Panc1 (cell line): ENCODE data around the gene NMB. TPM values are rescaled to one million over a fixed set of nuclear protein-coding genes. Genes with fewer than 3 reads are reported as not detected.
A peak's percentile ranks its signal among the peaks of the same experiment; 100 is the strongest.

Experiments
- ATAC-seq: fragments of 200-7000 bp; cut with Tn5 transposase; 2 replicates; pipeline ENCODE4 v1.9.1; 2020; ENCODE audit warnings: mild to moderate bottlenecking, moderate library complexity
- BruUV-seq: library from RNA; stranded (reverse); fragments of 400-500 nt; replicated peaks from 2 replicates; lab custom pipeline; 2021; lab: Mats Ljungman, UMichigan
- CTCF ChIA-PET: fragments of 300-600 bp; sonication (Branson Sonifier 250); formaldehyde crosslinking; loops from one replicate; lab custom pipeline; 2022; ENCODE audit warnings: antibody characterized with exemption; lab: Charles Lee
- POLR2A ChIA-PET: fragments of 300-600 bp; sonication (Branson Sonifier 250); formaldehyde crosslinking; loops from one replicate; lab custom pipeline; 2022; ENCODE audit warnings: antibody characterized with exemption; lab: Charles Lee
- DNase-seq: peaks from one replicate; pipeline ENCODE4 v3.0.0-alpha.2; 2010; ENCODE audit warnings: low read depth, low spot score
- H3K27ac ChIP-seq: 2 replicates; pipeline ENCODE4 v1.5.1; 2011; ENCODE audit warnings: mild to moderate bottlenecking, low read length, inconsistent platforms
- H3K27me3 ChIP-seq: fragments of 200-500 bp; sonication (Bioruptor generic); 2 replicates; pipeline ENCODE4 v1.6.0; 2014; ENCODE audit warnings: low read length, inconsistent platforms; ENCODE audit not compliant: control insufficient read depth, insufficient read depth
- H3K36me3 ChIP-seq: fragments of 200-500 bp; sonication (Bioruptor generic); 2 replicates; pipeline ENCODE4 v1.5.1; 2014; ENCODE audit warnings: inconsistent platforms, mild to moderate bottlenecking, low read length, moderate library complexity; ENCODE audit not compliant: control insufficient read depth, insufficient read depth
- H3K4me1 ChIP-seq: 2 replicates; pipeline ENCODE4 v1.5.1; 2011; ENCODE audit warnings: inconsistent platforms, mild to moderate bottlenecking, low read length, moderate library complexity; ENCODE audit not compliant: control insufficient read depth, insufficient read depth
- H3K4me3 ChIP-seq, 2 experiments: 2 replicates each; pipeline ENCODE4 v1.5.1; 2011 to 2012; ENCODE audit warnings: low read depth in 2 of 2, low read length in 2 of 2, mild to moderate bottlenecking in 2 of 2, inconsistent platforms in 1 of 2, moderate library complexity in 1 of 2
- H3K9me3 ChIP-seq: fragments of 200-500 bp; sonication (Bioruptor generic); 2 replicates; pipeline ENCODE4 v1.5.1; 2014; ENCODE audit warnings: low read depth, mild to moderate bottlenecking, inconsistent platforms, low read length, moderate library complexity; ENCODE audit not compliant: control insufficient read depth, insufficient read depth
- CTCF ChIP-seq: fragments of 450-650 bp; IDR thresholded peaks from 2 replicates; pipeline ENCODE4 v1.5.1; 2017; ENCODE audit warnings: mild to moderate bottlenecking
- POLR2AphosphoS5 ChIP-seq: IDR thresholded peaks from 2 replicates; pipeline ENCODE4 v1.6.1; 2012; ENCODE audit warnings: mild to moderate bottlenecking, low read depth, low read length, moderate library complexity
- REST ChIP-seq, 2 experiments: IDR thresholded peaks; 2 replicates each; pipeline ENCODE4 v1.6.1; 2011 to 2012; ENCODE audit warnings: low read depth in 2 of 2, control low read depth in 1 of 2, low read length in 1 of 2, mild to moderate bottlenecking in 1 of 2, moderate library complexity in 1 of 2; ENCODE audit not compliant: insufficient read depth in 1 of 2
- SIN3A ChIP-seq: IDR thresholded peaks from 2 replicates; pipeline ENCODE4 v1.6.1; 2012; ENCODE audit warnings: low read depth, mild to moderate bottlenecking, low read length, moderate library complexity, borderline replicate concordance; ENCODE audit not compliant: insufficient read depth
- TCF7L2 ChIP-seq: IDR thresholded peaks from 2 replicates; pipeline ENCODE4 v1.6.1; 2011; ENCODE audit warnings: mild to moderate bottlenecking, low read depth, low read length, inconsistent platforms
- in situ Hi-C: cut with HindIII; loops from 2 replicates; pipeline ENCODE4 v1.10.0; 2016; ENCODE audit warnings: low sequenced_read_pairs, low pct_unique_long_range_greater_than_20kb
- intact Hi-C: fragments of 100-400 bp; cut with micrococcal nuclease; formaldehyde crosslinking; loops from one replicate; pipeline ENCODE4 v1.10.0; 2022; ENCODE audit not compliant: unreplicated experiment
- total RNA-seq: library from RNA; stranded (reverse); gene quantifications from one replicate; pipeline ENCODE4 v1.2.1, GENCODE V29; 2021; ENCODE audit not compliant: unreplicated experiment

Gene NMB
- total RNA-seq, 1 experiment from 2014 or later = 9.5 TPM

GRCh38 chr15:84605554-84605882 is 52.5 kb downstream of the NMB start:
- ChIA-PET CTCF (interaction anchor here (0.6 kb wide), 1 partner anchor 34 kb away, joined by 4 read pairs; no protein-coding TSS in a partner anchor), POLR2A (no interaction called here)
- Histone ChIP-seq H3K36me3 (no peaks in the 10 kb centered on the region), H3K27ac (no peak overlapping the region), H3K4me1 (no peaks in the 10 kb centered on the region), H3K27me3 (no peaks in the 10 kb centered on the region), H3K4me3 (no peak overlapping the region), H3K9me3 (no peaks in the 10 kb centered on the region)
- ATAC-seq (no peak), DNase-seq (no peak)
- in situ Hi-C loops (no loop called here), intact Hi-C loops (no loop called here)
- BruUV-seq = TSS peak; percentile 20
- no peak for TF ChIP-seq POLR2AphosphoS5
- no peak for TF ChIP-seq TCF7L2
- no peak for TF ChIP-seq CTCF
- no peak for TF ChIP-seq REST (IDR thresholded peaks at IDR 0.05; ENCODE audit: insufficient read depth in 1 of 2, low read depth in 2 of 2, low read length in 1 of 2)
- no peak for TF ChIP-seq SIN3A

Other genes with a start within 250 kb of the NMB start
- 16.8 TPM for gene ZSCAN2, start 57.2 kb downstream of the NMB start, total RNA-seq
- 39.0 TPM for gene WDR73, start 3.9 kb downstream of the NMB start, total RNA-seq
- 164 TPM for gene SEC11A, start 57.9 kb upstream of the NMB start, total RNA-seq
- 34.2 TPM for gene ZNF592, start 90.4 kb upstream of the NMB start, total RNA-seq
- gene ALPK3, start 159.2 kb upstream of the NMB start, total RNA-seq = 1.0 TPM
- not detected for gene SLC28A1, start 226.5 kb upstream of the NMB start, total RNA-seq